Activated B cell treated with CpG ODN at 0.5 μM for 24 hours (primary cell): ENCODE measurements around the gene MRPL46. TPM values are rescaled to one million over a fixed set of nuclear protein-coding genes. Genes with fewer than 3 reads are reported as not detected.

Source experiments
- ATAC-seq: fragments of 200-7000 bp; cut with Tn5 transposase; one replicate; pipeline ENCODE4 v1.10.0; 2021; ENCODE audit warnings: low read depth, mild to moderate bottlenecking, moderate library complexity
- CTCF ChIA-PET: fragments of 350-600 bp; sonication (Branson Sonifier 250); formaldehyde crosslinking; loops from one replicate; lab custom pipeline; 2021; ENCODE audit warnings: antibody characterized with exemption; lab: Charles Lee
- POLR2A ChIA-PET: fragments of 350-600 bp; sonication (Branson Sonifier 250); formaldehyde crosslinking; loops from one replicate; lab custom pipeline; 2021; ENCODE audit warnings: antibody characterized with exemption; lab: Charles Lee
- DNase-seq: peaks from one replicate; pipeline ENCODE4 v3.0.0; 2022
- H3K27ac Mint-ChIP-seq: one replicate; pipeline ENCODE4 v1.8.0; 2020; ENCODE audit warnings: mixed read lengths
- H3K27me3 Mint-ChIP-seq: one replicate; pipeline ENCODE4 v1.8.0; 2021; ENCODE audit warnings: mixed read lengths
- H3K36me3 Mint-ChIP-seq: one replicate; pipeline ENCODE4 v1.8.0; 2021; ENCODE audit warnings: low read depth, mixed read lengths
- H3K4me1 Mint-ChIP-seq: one replicate; pipeline ENCODE4 v1.8.0; 2021; ENCODE audit warnings: mixed read lengths
- H3K4me3 Mint-ChIP-seq: one replicate; pipeline ENCODE4 v1.8.0; 2020; ENCODE audit warnings: mild to moderate bottlenecking, mixed read lengths
- H3K9me3 Mint-ChIP-seq: one replicate; pipeline ENCODE4 v1.8.0; 2020; ENCODE audit warnings: mixed read lengths
- CTCF ChIP-seq: fragments of 200-600 bp; IDR thresholded peaks from one replicate; pipeline ENCODE4 v1.8.0; 2022; ENCODE audit warnings: antibody characterized with exemption, mild to moderate bottlenecking
- intact Hi-C: fragments of 100-400 bp; cut with micrococcal nuclease; formaldehyde crosslinking; loops from one replicate; pipeline ENCODE4 v1.15.1; 2024
- total RNA-seq: library from RNA; stranded (reverse); gene quantifications from 2 replicates; pipeline ENCODE4 v1.2.3, GENCODE V29; 2022

The MRPL46 gene
- total RNA-seq, 1 donor from 2014 or later: 31.2 TPM

- ChIA-PET CTCF (interaction anchor here (0.9 kb wide), 1 partner anchor 9 kb away, joined by 3 read pairs; no protein-coding TSS in a partner anchor), POLR2A (no interaction called here)
- intact Hi-C loops: loop anchor here (10.0 kb wide), 1 partner anchor 209 kb away; no protein-coding TSS in a partner anchor
- Mint-ChIP-seq H3K4me1 (peaks cover 2% of the 10 kb centered on the region), H3K36me3 (peaks cover 22% of the 10 kb centered on the region), H3K27me3 (peaks cover 6% of the 10 kb centered on the region), H3K9me3 (no peaks in the 10 kb centered on the region), H3K4me3 (no peak overlapping the region), H3K27ac (no peak overlapping the region)
- ATAC-seq (no peak), DNase-seq (no peak)
- no peak for TF ChIP-seq CTCF
These were observed 13.0 kb downstream of the MRPL46 start for GRCh38 chr15:88454236-88454635.

GRCh38 chr15:88453651-88454050, 13.5 kb downstream of the MRPL46 start:
- Mint-ChIP-seq H3K27ac (no peak overlapping the region), H3K27me3 (peaks cover 6% of the 10 kb centered on the region), H3K4me1 (peaks cover 2% of the 10 kb centered on the region), H3K36me3 (peaks cover 16% of the 10 kb centered on the region), H3K4me3 (no peak overlapping the region), H3K9me3 (no peaks in the 10 kb centered on the region)
- ATAC-seq: no peak
- POLR2A ChIA-PET: no interaction called here
- CTCF ChIA-PET: no interaction called here
- TF ChIP-seq CTCF: no peak
- DNase-seq: no peak
- intact Hi-C loops: loop anchor here (10.0 kb wide), 1 partner anchor 209 kb away; no protein-coding TSS in a partner anchor

GRCh38 chr15:88450125-88450798, 16.9 kb downstream of the MRPL46 start:
- CTCF ChIA-PET: interaction anchor here (0.7 to 1.4 kb wide), 5 partner anchors 13 to 203 kb away, joined by 3 to 4 read pairs (median 3); partner anchors contain the start of genes MRPL46 and MRPS11
- no peak for TF ChIP-seq CTCF
- peaks cover 9% of the 10 kb centered on the region for H3K27me3 Mint-ChIP-seq
- H3K36me3 Mint-ChIP-seq: no peaks in the 10 kb centered on the region
- H3K27ac Mint-ChIP-seq: no peak overlapping the region
- DNase-seq (peak; percentile 25), ATAC-seq (no peak)
- H3K9me3 Mint-ChIP-seq: no peaks in the 10 kb centered on the region
- no peak overlapping the region for H3K4me3 Mint-ChIP-seq
- H3K4me1 Mint-ChIP-seq: peaks cover 2% of the 10 kb centered on the region
- intact Hi-C loops: loop anchor here (10.0 kb wide), 1 partner anchor 205 kb away; no protein-coding TSS in a partner anchor
- POLR2A ChIA-PET: no interaction called here

GRCh38 chr15:88449581-88449980, 17.6 kb downstream of the MRPL46 start:
- Mint-ChIP-seq H3K36me3 (no peaks in the 10 kb centered on the region), H3K9me3 (no peaks in the 10 kb centered on the region), H3K27me3 (peaks cover 9% of the 10 kb centered on the region), H3K4me3 (no peak overlapping the region), H3K27ac (no peak overlapping the region), H3K4me1 (no peaks in the 10 kb centered on the region)
- DNase-seq (no peak), ATAC-seq (no peak)
- intact Hi-C loops: no loop called here
- ChIA-PET CTCF (interaction anchor here (1.0 to 1.4 kb wide), 3 partner anchors 14 to 202 kb away, joined by 3 to 4 read pairs (median 3); partner anchors contain the start of genes MRPL46 and MRPS11), POLR2A (no interaction called here)
- TF ChIP-seq CTCF: no peak

GRCh38 chr15:88448991-88449461, 18.2 kb downstream of the MRPL46 start:
- no peak for TF ChIP-seq CTCF
- H3K4me3 Mint-ChIP-seq: no peak overlapping the region
- CTCF ChIA-PET: interaction anchor here (1.1 kb wide), 1 partner anchor 19 kb away, joined by 3 read pairs; the partner anchor contains the start of genes MRPL46 and MRPS11
- H3K36me3 Mint-ChIP-seq: peaks cover under 1% of the 10 kb centered on the region
- intact Hi-C loops: no loop called here
- DNase-seq (no peak), ATAC-seq (no peak)
- peaks cover 11% of the 10 kb centered on the region for H3K27me3 Mint-ChIP-seq
- H3K4me1 Mint-ChIP-seq: no peaks in the 10 kb centered on the region
- POLR2A ChIA-PET: no interaction called here
- H3K9me3 Mint-ChIP-seq: peaks cover 5% of the 10 kb centered on the region
- no peak overlapping the region for H3K27ac Mint-ChIP-seq
